Stimulated activated CD4-positive, alpha-beta T cell treated with anti-CD3 and anti-CD28 coated beads, Interleukin-15, amount 100 ng/mL, for 1 hour (primary cell): Measurements from ENCODE around the gene CCDC9.
"Not testable (repeated sequence)": the region's sequence is repeated elsewhere in the genome, so short reads cannot be mapped to it uniquely, and the experiment has no call there.

Experiments
- DNase-seq, 2 donors: peaks; one replicate each; pipeline ENCODE4 v3.0.0-alpha.2; 2020; ENCODE audit warnings: low read depth in 1 of 2, low spot score in 1 of 2

Gene CCDC9

DNA sequence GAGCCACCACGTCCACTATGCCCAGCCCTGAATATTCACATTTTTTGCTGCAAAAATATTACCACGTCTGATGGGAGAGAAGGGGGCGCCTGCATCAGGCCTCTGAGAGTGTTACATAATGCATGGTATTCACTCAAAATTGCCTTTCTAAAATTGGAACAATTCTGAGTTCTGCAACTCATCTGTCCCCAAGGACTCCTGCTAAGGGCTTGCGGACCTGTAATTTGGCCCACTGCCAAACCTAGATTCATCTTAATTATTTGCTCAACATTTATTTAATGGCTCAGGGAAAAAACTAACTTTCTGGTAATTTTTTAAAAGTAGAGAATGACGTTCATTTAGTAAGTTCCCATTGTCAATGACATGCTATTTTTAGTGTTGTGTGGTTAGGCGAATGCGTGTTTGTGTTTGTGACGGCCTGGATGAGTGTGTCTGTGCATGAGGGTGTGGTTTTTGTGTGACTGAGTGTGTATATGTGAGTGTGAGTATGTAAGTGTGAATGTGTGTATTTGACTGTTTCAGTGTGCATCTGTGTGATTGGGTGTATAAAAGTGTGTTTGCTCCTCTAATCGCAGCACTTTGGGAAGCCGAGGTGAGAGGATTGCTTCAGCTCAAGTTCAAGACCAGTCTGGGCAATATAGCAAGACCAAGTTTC is 27.2 kb downstream of the CCDC9 start:
- no peak for DNase-seq

DNA sequence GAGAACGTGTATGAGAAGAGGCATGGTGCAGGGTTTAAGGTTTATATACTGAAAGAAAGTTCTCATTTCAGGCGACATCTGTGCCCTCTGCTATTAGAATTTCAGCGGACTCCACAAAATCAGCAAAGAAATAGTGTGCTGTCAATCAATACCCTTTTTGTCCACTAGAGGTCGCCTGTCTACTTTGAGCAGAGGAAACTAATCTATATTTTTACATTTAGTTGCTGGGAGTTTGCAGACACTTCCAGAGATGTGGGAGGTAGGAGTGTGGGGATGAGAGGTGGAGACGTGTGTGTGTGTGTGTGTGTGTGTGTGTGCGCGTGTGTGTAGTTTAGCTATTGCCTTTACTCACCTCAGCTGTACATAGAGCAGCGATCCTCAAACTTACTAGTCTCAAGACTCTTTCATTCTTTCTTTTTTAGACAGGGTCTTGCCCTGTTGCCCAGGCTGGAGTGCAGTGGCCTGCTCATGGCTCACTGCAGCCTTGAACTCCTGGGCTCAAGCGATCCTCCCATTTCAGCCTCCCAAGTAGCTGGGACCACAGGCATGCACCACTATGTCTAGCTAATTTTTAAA is 28.1 kb downstream of the CCDC9 start:
- DNase-seq = no peak

DNA sequence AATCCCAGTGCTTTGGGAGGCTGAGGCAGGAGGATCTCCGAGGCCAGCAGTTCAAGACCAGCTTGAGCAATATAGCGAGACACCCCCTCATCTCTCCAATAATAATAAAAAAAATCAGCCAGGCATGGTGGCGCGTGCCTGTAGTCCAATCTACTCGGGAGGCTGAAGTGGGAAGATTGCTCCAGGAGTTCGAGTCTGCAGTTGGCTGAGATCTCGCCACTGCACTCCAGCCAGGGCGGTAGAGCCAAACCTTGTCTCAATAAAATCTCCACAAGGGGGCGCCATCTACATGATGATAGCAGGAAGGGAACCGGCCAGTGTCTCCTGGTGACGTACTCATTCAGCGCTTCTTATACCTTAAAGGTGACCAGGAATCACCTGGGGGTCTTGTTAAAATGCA is 39.7 kb downstream of the CCDC9 start:
- peak; percentile 21 to 51 for DNase-seq

DNA sequence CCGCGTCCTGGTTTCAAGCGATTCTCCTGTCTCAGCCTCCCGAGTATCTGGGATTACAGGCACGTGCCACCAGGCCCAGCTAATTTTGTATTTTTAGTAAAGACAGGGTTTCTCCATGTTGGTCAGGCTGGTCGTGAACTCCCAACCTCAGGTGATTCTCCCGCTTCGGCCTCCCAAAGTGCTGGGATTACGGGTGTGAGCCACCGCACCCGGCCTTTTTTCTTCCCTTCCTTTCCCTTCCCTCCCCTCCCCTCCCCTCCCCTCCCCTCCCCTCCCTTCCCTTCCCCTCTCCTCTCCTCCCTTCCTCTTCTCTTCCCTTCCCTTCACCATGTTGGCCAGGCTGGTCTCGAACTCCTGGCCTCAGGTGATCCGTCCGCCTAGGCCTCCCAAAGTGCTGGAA is 44.5 kb downstream of the CCDC9 start:
- not testable (repeated sequence) for DNase-seq

DNA sequence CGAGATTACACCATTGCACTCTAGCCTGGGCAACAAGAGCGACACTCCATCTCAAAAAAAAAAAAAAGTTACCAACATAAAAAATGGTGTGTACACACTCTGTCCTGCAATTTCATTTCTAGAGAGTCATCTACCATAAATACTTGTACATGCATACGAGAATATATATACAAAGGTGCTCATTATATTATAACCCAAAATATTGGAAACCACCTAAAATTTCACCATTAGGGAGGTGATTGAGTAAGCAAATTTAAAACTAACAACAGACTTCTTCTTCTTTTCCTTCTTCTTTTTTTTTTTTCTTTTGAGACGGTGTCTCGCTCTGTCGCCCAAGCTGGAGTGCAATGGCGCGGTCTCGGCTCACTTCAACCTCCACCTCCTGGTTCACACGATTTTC is 45.9 kb downstream of the CCDC9 start:
- no peak for DNase-seq

DNA sequence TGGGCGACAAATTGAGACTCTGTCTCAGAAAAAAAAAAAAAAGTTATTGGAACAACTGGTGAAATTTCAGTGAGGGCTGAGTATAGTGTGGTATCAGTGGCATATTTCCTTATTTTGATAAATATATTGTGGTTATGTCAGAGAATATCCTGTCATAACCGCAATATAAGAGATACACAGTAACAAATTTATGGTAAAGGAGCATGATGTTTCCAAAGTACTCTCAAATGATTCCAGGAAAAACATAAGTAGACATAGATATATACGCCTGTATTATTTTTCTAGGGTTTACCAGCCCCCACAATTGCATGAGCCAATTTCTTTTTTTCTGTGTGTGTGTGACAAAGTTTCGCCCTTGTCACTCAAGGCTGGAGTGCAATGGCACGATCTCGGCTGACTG is 47.6 kb downstream of the CCDC9 start:
- no peak for DNase-seq

DNA sequence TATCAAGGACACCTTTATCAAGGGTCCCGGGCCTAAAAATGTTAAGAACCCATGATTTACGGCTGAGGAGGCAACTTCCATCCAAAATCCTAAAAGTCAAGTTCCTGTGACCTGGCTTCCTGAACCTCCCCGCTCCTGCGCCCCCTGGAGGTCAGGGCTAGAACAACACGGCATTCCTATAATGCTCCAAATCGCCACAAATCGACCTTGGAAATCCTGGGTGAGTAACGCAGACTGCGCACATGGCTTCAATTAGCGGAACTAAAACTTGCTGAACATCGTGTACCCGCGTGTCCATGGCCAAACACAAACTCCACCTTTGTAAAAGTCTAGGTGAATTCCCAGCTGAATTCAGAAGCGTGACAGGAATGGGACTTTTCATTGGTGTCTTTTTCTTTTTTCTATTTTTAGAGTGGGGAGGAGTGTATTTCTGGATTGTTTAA is 49.0 kb downstream of the CCDC9 start:
- DNase-seq = peak; percentile 27 to 44

DNA sequence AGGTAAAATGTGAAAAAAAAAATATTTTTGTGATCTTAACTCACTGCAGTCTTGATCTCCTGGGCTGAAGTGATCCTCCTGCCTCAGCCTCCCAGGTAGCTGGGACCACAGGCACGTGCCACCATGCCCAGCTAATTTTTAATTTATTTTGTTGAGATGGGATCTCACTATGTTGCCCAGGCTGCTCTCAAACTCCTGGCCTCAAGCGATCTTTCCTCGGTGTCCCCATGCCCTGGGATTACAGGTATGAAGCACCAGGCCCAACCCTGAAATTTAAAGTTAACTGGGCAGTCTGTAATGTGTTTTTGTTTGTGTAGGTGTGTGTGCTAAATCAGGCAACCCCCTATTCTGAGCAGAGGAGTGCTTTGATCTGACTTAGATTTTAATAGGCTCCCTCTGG is 50.0 kb downstream of the CCDC9 start:
- no peak for DNase-seq

DNA sequence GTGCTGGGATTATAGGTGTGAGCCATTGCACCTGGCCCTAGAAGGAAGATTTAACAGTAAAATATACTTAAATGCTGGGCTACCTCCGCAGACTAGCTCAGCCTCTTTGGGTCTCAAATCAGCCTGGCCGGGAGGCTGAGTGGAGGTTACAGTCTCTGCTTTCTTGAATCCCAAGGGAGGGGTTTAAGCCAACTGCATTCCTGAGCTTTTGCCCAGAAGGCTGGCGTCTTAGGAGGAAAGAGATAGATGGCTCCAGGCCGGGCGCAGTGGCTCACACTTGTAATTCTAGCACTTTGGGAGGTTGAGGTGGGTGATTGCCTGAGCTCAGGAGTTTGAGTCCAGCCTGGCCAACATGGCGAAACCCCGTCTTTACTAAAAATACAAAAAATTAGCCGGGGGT is 52.7 kb downstream of the CCDC9 start:
- no peak for DNase-seq

DNA sequence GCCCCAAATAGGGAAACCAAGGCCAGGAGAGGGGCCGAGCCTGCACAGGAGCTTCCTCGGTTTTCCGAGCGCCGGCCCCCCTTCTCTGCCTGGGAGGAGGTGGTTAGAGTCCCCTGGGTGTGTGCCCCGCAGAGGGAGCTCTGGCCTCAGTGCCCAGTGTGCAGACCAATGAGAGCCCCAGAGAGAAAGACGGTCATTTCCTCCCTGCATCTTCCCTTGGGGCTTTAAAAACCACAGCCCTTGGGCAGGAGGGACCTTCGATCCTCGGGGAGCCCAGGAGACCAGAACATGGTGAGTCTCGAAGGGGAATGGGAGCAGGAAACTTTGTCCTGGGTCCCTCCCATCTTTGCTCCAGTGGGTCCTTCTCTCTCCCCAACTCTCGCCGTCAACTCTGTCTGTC is 53.3 kb downstream of the CCDC9 start, which contains the start of gene C5AR1:
Gene C5AR1, plus strand, starts transcription at position 254 of the 400 bp plus-strand sequence. Its CDS starts 35 bp downstream, at position 289.
- no peak for DNase-seq

DNA sequence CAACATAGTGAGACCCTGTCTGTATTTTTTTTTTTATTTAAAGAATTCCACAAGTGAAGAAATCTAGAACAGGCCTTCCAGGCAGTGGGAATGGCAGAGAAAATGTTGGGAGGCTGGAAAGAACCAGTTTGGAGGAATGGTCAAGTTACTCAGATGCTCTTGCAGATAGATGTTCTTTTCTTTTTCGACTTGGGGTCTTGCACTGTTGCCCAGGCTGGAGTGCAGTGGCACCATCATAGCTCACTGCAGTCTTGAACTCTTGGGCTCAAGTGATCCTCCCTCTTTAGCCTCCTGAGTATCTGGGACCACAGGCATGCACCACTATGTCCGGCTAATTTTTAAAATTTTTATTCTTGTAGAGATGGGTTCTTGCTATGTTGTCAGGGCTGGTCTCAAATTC is 54.0 kb downstream of the CCDC9 start:
- no peak for DNase-seq

DNA sequence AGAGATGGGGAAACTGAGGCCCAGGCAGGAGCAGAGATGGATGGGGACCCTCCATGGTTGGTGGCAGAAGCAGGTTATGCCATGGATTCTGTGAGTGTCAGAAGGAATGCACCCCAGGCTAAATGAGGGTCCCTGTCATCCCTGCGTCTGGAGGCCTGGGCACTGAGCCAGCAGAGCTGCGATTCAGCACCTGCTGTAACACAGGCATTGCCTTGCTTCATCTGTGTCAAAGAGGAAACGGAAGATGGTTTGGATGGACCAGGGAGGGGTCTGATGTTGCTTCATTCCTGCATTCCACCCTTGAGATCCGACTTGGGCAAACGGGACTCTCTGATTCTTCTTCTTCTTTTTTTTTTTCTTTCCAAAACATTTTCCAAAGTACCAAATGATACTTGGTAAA is 54.5 kb downstream of the CCDC9 start:
- DNase-seq = no peak

DNA sequence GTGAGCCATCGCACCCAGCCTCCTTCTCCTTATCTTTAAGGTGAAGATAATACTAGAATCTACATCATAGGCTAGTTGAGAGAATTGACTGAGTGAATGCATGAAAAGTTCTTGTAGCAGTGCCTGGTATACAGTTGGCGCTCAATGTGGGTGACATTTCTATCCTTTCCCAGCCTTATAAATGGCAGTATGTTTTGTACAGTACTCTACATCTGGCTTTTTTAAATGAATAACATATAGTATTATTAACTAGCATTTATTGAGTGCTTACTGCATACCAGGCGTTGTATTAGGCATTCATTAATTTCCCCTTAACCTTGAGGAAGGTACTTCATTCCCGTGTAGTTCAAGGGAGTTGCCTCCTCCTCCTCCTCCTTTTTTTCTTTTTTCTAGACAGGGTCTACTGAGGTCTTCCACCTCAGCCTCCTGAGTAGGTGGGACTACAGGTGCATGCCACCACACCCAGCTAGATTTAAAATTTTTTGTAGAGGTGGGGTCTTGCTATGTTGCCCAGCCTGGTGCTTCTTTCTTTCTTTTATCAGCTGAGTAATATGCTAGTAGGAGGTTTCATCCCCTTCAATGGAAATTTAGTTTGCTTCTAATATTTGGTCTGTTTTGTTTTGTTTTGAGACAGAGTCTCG is 56.2 kb downstream of the CCDC9 start:
- no peak for DNase-seq

DNA sequence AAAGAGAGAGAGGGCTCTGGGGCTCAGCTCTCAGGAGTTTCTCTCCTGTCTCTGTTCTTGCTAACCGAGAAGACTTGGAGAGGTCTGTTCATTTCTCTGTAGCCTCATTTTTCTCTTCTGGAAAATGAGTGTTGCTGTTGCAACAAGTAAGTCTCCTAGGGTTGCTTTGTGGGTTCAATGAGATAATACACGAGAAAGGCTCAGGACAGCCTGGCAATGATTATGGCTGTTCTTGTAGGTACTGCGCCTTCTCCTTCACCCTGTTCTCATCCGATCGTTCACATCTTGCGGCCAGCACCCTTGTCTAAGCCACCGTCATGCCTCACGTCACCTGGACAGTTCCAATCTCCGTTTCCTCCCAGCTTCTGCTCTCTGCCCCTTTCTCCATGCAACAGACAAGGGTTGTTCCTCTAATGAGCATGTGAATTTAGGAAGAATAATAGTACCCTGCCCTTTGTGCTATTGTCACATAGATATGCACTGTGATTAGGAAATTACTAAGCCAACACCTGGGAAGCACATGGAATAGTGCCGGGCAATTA is 57.5 kb downstream of the CCDC9 start:
- no peak for DNase-seq

DNA sequence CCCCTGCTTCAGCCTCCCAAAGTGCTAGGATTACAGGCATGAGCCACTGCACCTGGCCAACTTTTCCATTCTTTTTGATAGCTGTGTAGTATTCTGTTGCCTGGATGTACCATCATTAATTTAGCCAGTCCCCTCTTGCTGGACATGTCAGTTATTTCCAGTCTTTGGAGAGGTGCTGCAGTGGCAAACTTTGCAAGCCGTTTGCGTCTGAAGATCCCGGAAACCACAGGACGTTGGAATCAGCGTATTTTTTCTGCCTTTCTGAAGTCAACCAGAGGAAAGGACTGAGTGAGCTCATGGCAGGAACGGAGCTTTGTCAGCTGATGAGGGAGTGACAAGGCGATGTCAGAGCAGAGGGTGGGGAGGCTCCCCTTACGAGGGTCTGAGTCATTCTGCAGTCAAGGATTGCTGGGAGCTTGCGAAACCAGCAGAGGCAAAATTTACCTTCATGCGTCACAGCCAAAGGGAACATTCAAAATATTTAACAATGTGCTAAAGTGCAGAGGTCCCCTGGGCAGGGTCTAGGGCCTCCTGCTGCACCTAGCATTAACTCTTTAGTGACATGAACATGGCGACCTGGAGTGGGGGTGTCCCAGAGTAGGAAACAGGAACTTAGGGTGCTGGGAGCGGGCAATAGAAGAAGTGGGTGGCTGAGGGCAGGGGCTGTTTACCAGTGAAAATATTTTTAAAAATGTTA is 58.9 kb downstream of the CCDC9 start:
- peak in 1 of 2 donors; percentile 6 for DNase-seq

DNA sequence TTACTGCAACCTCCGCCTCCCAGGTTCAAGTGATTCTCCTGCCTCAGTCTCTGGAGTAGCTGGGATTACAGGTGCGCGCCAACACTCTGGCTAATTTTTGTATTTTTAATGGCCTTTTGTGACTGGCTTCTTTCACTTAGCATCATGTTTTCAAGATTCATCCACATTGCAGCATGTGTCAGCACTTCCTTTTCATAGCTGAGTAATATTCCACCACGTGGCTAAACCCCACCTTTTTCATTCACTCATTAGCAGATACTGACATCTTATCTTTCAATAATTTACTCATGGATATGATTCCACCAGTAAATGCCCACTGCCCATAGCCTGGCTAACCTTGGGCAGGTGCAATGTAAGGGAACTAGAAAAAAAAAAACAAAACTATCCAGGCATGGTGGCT is 60.2 kb downstream of the CCDC9 start:
- no peak for DNase-seq

DNA sequence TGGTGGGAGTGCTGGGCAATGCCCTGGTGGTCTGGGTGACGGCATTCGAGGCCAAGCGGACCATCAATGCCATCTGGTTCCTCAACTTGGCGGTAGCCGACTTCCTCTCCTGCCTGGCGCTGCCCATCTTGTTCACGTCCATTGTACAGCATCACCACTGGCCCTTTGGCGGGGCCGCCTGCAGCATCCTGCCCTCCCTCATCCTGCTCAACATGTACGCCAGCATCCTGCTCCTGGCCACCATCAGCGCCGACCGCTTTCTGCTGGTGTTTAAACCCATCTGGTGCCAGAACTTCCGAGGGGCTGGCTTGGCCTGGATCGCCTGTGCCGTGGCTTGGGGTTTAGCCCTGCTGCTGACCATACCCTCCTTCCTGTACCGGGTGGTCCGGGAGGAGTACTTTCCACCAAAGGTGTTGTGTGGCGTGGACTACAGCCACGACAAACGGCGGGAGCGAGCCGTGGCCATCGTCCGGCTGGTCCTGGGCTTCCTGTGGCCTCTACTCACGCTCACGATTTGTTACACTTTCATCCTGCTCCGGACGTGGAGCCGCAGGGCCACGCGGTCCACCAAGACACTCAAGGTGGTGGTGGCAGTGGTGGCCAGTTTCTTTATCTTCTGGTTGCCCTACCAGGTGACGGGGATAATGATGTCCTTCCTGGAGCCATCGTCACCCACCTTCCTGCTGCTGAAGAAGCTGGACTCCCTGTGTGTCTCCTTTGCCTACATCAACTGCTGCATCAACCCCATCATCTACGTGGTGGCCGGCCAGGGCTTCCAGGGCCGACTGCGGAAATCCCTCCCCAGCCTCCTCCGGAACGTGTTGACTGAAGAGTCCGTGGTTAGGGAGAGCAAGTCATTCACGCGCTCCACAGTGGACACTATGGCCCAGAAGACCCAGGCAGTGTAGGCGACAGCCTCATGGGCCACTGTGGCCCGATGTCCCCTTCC is 63.9 kb downstream of the CCDC9 start:
- no peak for DNase-seq
